ENCODE results near the gene PRPF19.

- TF ChIP-seq ZNF274 (IDR thresholded peaks at IDR 0.05; ENCODE audit: low read depth, low read length) (no peak), YY1 (IDR thresholded peaks at IDR 0.05; ENCODE audit: insufficient read depth, insufficient read length) (no peak), SUZ12 (IDR thresholded peaks at IDR 0.05; ENCODE audit: extremely low read depth, insufficient read depth, insufficient read length) (no peak)
Observed at GRCh38 chr11:60915248-60915914, 9.0 kb upstream of the PRPF19 start.

Data from NT2/D1 (cell line).